Activated T-cell treated with anti-CD3 and anti-CD28 coated beads, Interleukin-2, amount 50 U/mL, for 24 hours (primary cell): ENCODE data around the gene KCNN3.

ENCODE experiments used
- DNase-seq: peaks from one replicate; pipeline ENCODE4 v3.0.0-alpha.2; 2020
- H3K27ac Mint-ChIP-seq: 2 replicates; pipeline ENCODE4 v1.8.0; 2020; ENCODE audit warnings: mild to moderate bottlenecking, mixed read lengths
- H3K27me3 Mint-ChIP-seq: 2 replicates; pipeline ENCODE4 v1.8.0; 2020; ENCODE audit warnings: mixed read lengths
- H3K36me3 Mint-ChIP-seq: 2 replicates; pipeline ENCODE4 v1.8.0; 2020; ENCODE audit warnings: low read depth, mixed read lengths
- H3K4me1 Mint-ChIP-seq: 2 replicates; pipeline ENCODE4 v1.8.0; 2020; ENCODE audit warnings: low read depth, mixed read lengths
- H3K4me3 Mint-ChIP-seq: 2 replicates; pipeline ENCODE4 v1.8.0; 2020; ENCODE audit warnings: mild to moderate bottlenecking, moderate library complexity, mixed read lengths
- H3K9me3 Mint-ChIP-seq: 2 replicates; pipeline ENCODE4 v1.8.0; 2020; ENCODE audit warnings: mixed read lengths

The KCNN3 gene

GRCh38 chr1:154765970-154766369, 104.1 kb downstream of the KCNN3 start:
- DNase-seq, result peak; percentile 27

GRCh38 chr1:154764773-154765172, 105.3 kb downstream of the KCNN3 start:
- H3K4me1 Mint-ChIP-seq, result peaks cover 18% of the 10 kb centered on the region
- no peak overlapping the region for H3K4me3 Mint-ChIP-seq
- DNase-seq, result no peak
- H3K36me3 Mint-ChIP-seq, result no peaks in the 10 kb centered on the region
- H3K27ac Mint-ChIP-seq, result no peak overlapping the region
- H3K27me3 Mint-ChIP-seq, result no peaks in the 10 kb centered on the region
- no peaks in the 10 kb centered on the region for H3K9me3 Mint-ChIP-seq

More at GRCh38 chr1:154765970-154766369, 104.1 kb downstream of the KCNN3 start:
- H3K9me3 Mint-ChIP-seq, result no peaks in the 10 kb centered on the region
- H3K4me1 Mint-ChIP-seq, result peaks cover 10% of the 10 kb centered on the region
- H3K27ac Mint-ChIP-seq, result no peak overlapping the region
- H3K36me3 Mint-ChIP-seq, result no peaks in the 10 kb centered on the region
- no peaks in the 10 kb centered on the region for H3K27me3 Mint-ChIP-seq
- H3K4me3 Mint-ChIP-seq, result no peak overlapping the region

- Mint-ChIP-seq H3K27me3 (no peaks in the 10 kb centered on the region), H3K9me3 (no peaks in the 10 kb centered on the region), H3K4me1 (peaks cover 24% of the 10 kb centered on the region), H3K27ac (no peak overlapping the region), H3K36me3 (no peaks in the 10 kb centered on the region), H3K4me3 (no peak overlapping the region)
- no peak for DNase-seq
Observed at GRCh38 chr1:154764181-154764580, 105.9 kb downstream of the KCNN3 start.

GRCh38 chr1:154760469-154760933, 109.6 kb downstream of the KCNN3 start:
- peak overlapping the region; percentile 68 for H3K4me3 Mint-ChIP-seq
- peaks cover 56% of the 10 kb centered on the region for H3K4me1 Mint-ChIP-seq
- no peaks in the 10 kb centered on the region for H3K36me3 Mint-ChIP-seq
- DNase-seq, result peak; percentile 92
- no peaks in the 10 kb centered on the region for H3K27me3 Mint-ChIP-seq
- no peaks in the 10 kb centered on the region for H3K9me3 Mint-ChIP-seq
- peak overlapping the region; percentile 98 for H3K27ac Mint-ChIP-seq

GRCh38 chr1:154759793-154760192, 110.3 kb downstream of the KCNN3 start:
- DNase-seq, result no peak
- no peaks in the 10 kb centered on the region for H3K9me3 Mint-ChIP-seq
- H3K36me3 Mint-ChIP-seq, result no peaks in the 10 kb centered on the region
- H3K4me1 Mint-ChIP-seq, result peaks cover 61% of the 10 kb centered on the region
- H3K27ac Mint-ChIP-seq, result peak overlapping the region; percentile 98
- H3K27me3 Mint-ChIP-seq, result no peaks in the 10 kb centered on the region
- peak overlapping the region; percentile 68 for H3K4me3 Mint-ChIP-seq

- peak; percentile 73 for DNase-seq
- no peaks in the 10 kb centered on the region for H3K9me3 Mint-ChIP-seq
- no peaks in the 10 kb centered on the region for H3K27me3 Mint-ChIP-seq
- H3K27ac Mint-ChIP-seq, result peak overlapping the region; percentile 98
- H3K4me3 Mint-ChIP-seq, result peak overlapping the region; percentile 68
- H3K36me3 Mint-ChIP-seq, result no peaks in the 10 kb centered on the region
- H3K4me1 Mint-ChIP-seq, result peaks cover 64% of the 10 kb centered on the region
Observed at GRCh38 chr1:154759196-154759595, 110.9 kb downstream of the KCNN3 start.

GRCh38 chr1:154758346-154758745, 111.7 kb downstream of the KCNN3 start:
- peaks cover 67% of the 10 kb centered on the region for H3K4me1 Mint-ChIP-seq
- no peak overlapping the region for H3K4me3 Mint-ChIP-seq
- peak overlapping the region; percentile 98 for H3K27ac Mint-ChIP-seq
- peak; percentile 39 for DNase-seq
- H3K36me3 Mint-ChIP-seq, result no peaks in the 10 kb centered on the region
- no peaks in the 10 kb centered on the region for H3K9me3 Mint-ChIP-seq
- no peaks in the 10 kb centered on the region for H3K27me3 Mint-ChIP-seq

GRCh38 chr1:154756793-154757548, 113.1 kb downstream of the KCNN3 start:
- DNase-seq, result peak; percentile 28
- no peaks in the 10 kb centered on the region for H3K27me3 Mint-ChIP-seq
- peaks cover 73% of the 10 kb centered on the region for H3K4me1 Mint-ChIP-seq
- H3K4me3 Mint-ChIP-seq, result no peak overlapping the region
- H3K36me3 Mint-ChIP-seq, result no peaks in the 10 kb centered on the region
- no peaks in the 10 kb centered on the region for H3K9me3 Mint-ChIP-seq
- peak overlapping the region; percentile 84 for H3K27ac Mint-ChIP-seq

- DNase-seq, result peak; percentile 45
- no peaks in the 10 kb centered on the region for H3K36me3 Mint-ChIP-seq
- H3K4me1 Mint-ChIP-seq, result peaks cover 80% of the 10 kb centered on the region
- no peak overlapping the region for H3K4me3 Mint-ChIP-seq
- no peaks in the 10 kb centered on the region for H3K27me3 Mint-ChIP-seq
- H3K27ac Mint-ChIP-seq, result peak overlapping the region; percentile 84
- H3K9me3 Mint-ChIP-seq, result no peaks in the 10 kb centered on the region
Observed at GRCh38 chr1:154755858-154756730, 114.0 kb downstream of the KCNN3 start.

GRCh38 chr1:154753426-154753825, 116.7 kb downstream of the KCNN3 start:
- peak; percentile 28 for DNase-seq
- Mint-ChIP-seq H3K36me3 (no peaks in the 10 kb centered on the region), H3K27me3 (no peaks in the 10 kb centered on the region), H3K4me1 (peaks cover 79% of the 10 kb centered on the region), H3K27ac (peak overlapping the region; percentile 5), H3K9me3 (no peaks in the 10 kb centered on the region), H3K4me3 (no peak overlapping the region)

GRCh38 chr1:154752273-154753030, 117.6 kb downstream of the KCNN3 start:
- no peak overlapping the region for H3K4me3 Mint-ChIP-seq
- H3K4me1 Mint-ChIP-seq, result peaks cover 79% of the 10 kb centered on the region
- DNase-seq, result peak; percentile 41
- H3K9me3 Mint-ChIP-seq, result no peaks in the 10 kb centered on the region
- H3K27me3 Mint-ChIP-seq, result no peaks in the 10 kb centered on the region
- no peaks in the 10 kb centered on the region for H3K36me3 Mint-ChIP-seq
- peak overlapping the region; percentile 89 for H3K27ac Mint-ChIP-seq

GRCh38 chr1:154751690-154752089, 118.4 kb downstream of the KCNN3 start:
- Mint-ChIP-seq H3K27me3 (no peaks in the 10 kb centered on the region), H3K4me1 (peaks cover 79% of the 10 kb centered on the region), H3K9me3 (no peaks in the 10 kb centered on the region), H3K27ac (peak overlapping the region; percentile 89), H3K36me3 (no peaks in the 10 kb centered on the region), H3K4me3 (peak overlapping the region; percentile 21)
- DNase-seq, result no peak

- H3K27me3 Mint-ChIP-seq, result no peaks in the 10 kb centered on the region
- peak overlapping the region; percentile 89 for H3K27ac Mint-ChIP-seq
- H3K4me3 Mint-ChIP-seq, result no peak overlapping the region
- peaks cover 80% of the 10 kb centered on the region for H3K4me1 Mint-ChIP-seq
- H3K9me3 Mint-ChIP-seq, result no peaks in the 10 kb centered on the region
- H3K36me3 Mint-ChIP-seq, result no peaks in the 10 kb centered on the region
- peak; percentile 49 for DNase-seq
Observed at GRCh38 chr1:154750681-154751665, 119.1 kb downstream of the KCNN3 start.
